PC-3 (cell line): ENCODE results near the gene ZNF804A. TPM values are rescaled to one million over a fixed set of nuclear protein-coding genes. Genes with fewer than 3 reads are reported as not detected.

Experiments used
- ATAC-seq: fragments of 200-7000 bp; cut with Tn5 transposase; 2 replicates; pipeline ENCODE4 v1.9.1; 2020; ENCODE audit warnings: mild to moderate bottlenecking, moderate library complexity
- BruUV-seq: library from RNA; stranded (reverse); fragments of 400-500 nt; replicated peaks from 2 replicates; lab custom pipeline; 2021; lab: Mats Ljungman, UMichigan
- CTCF ChIA-PET: fragments of 300-600 bp; sonication (Branson Sonifier 250); formaldehyde crosslinking; loops from one replicate; lab custom pipeline; 2022; ENCODE audit warnings: antibody characterized with exemption; lab: Charles Lee
- POLR2A ChIA-PET: fragments of 300-600 bp; sonication (Branson Sonifier 250); formaldehyde crosslinking; loops from one replicate; lab custom pipeline; 2022; ENCODE audit warnings: antibody characterized with exemption; ENCODE audit not compliant: unreplicated experiment; lab: Charles Lee
- DNase-seq: peaks from one replicate; pipeline ENCODE4 v3.0.0-alpha.2; 2015
- H2AFZ ChIP-seq: fragments of 300-600 bp; sonication (generic); 2 replicates; pipeline ENCODE4 v1.6.0; 2016; ENCODE audit warnings: antibody characterized with exemption, low read length
- H3F3A ChIP-seq: fragments of 300-600 bp; sonication (generic); one replicate; pipeline ENCODE4 v1.6.0; 2017; ENCODE audit warnings: antibody characterized with exemption, low read length, control low read depth, mild to moderate bottlenecking; ENCODE audit not compliant: unreplicated experiment
- H3K27ac ChIP-seq: fragments of 300-600 bp; sonication (generic); 2 replicates; pipeline ENCODE4 v1.5.1; 2016; ENCODE audit warnings: mild to moderate bottlenecking, low read length
- H3K27me3 ChIP-seq: fragments of 300-600 bp; sonication (generic); 2 replicates; pipeline ENCODE4 v1.6.1; 2016; ENCODE audit warnings: low read length, mixed read lengths
- H3K36me3 ChIP-seq: fragments of 300-600 bp; sonication (generic); 2 replicates; pipeline ENCODE4 v1.6.1; 2016; ENCODE audit warnings: low read depth, mixed run types, low read length, mixed read lengths
- H3K4me1 ChIP-seq: fragments of 300-600 bp; sonication (generic); 2 replicates; pipeline ENCODE4 v1.5.1; 2016; ENCODE audit warnings: low read length; ENCODE audit not compliant: insufficient read depth
- H3K4me2 ChIP-seq: fragments of 300-600 bp; sonication (generic); 2 replicates; pipeline ENCODE4 v1.6.0; 2016; ENCODE audit warnings: low read length
- H3K4me3 ChIP-seq: fragments of 300-600 bp; sonication (generic); 2 replicates; pipeline ENCODE4 v1.5.1; 2016; ENCODE audit warnings: mild to moderate bottlenecking, low read length, mixed read lengths
- H3K79me2 ChIP-seq: fragments of 300-600 bp; sonication (generic); 2 replicates; pipeline ENCODE4 v1.6.1; 2017; ENCODE audit warnings: low read length, mixed read lengths
- H3K9ac ChIP-seq: fragments of 300-600 bp; sonication (generic); 2 replicates; pipeline ENCODE4 v1.6.0; 2016; ENCODE audit warnings: mild to moderate bottlenecking, low read length
- H3K9me2 ChIP-seq: fragments of 300-600 bp; sonication (generic); replicated peaks from 2 replicates; pipeline ENCODE4 v1.6.1; 2016; ENCODE audit warnings: mixed run types, low read length, mixed read lengths
- H3K9me3 ChIP-seq: fragments of 300-600 bp; sonication (generic); 2 replicates; pipeline ENCODE4 v1.6.1; 2016; ENCODE audit warnings: low read length, mixed read lengths
- H4K20me1 ChIP-seq: fragments of 300-600 bp; sonication (generic); 2 replicates; pipeline ENCODE4 v1.6.1; 2016; ENCODE audit warnings: low read length, mixed read lengths
- CTCF ChIP-seq: fragments of 300-600 bp; sonication (generic); conservative IDR thresholded peaks from 2 replicates; pipeline ENCODE4 v1.5.1; 2017; ENCODE audit warnings: antibody characterized with exemption, low read depth, mild to moderate bottlenecking, low read length
- EZH2 ChIP-seq: fragments of 300-600 bp; sonication (generic); IDR thresholded peaks from one replicate; pipeline ENCODE4 v1.6.1; 2017; ENCODE audit warnings: antibody characterized with exemption, mild to moderate bottlenecking, low read length; ENCODE audit not compliant: unreplicated experiment
- EZH2phosphoT487 ChIP-seq: fragments of 300-600 bp; sonication (generic); IDR thresholded peaks from 2 replicates; pipeline ENCODE4 v1.6.1; 2018; ENCODE audit warnings: mild to moderate bottlenecking, antibody characterized with exemption, low read length, borderline replicate concordance
- intact Hi-C: fragments of 100-400 bp; cut with micrococcal nuclease; formaldehyde crosslinking; loops from 2 replicates; pipeline ENCODE4 v1.9.0; 2023
- total RNA-seq: library from RNA; depleted of rRNA; stranded (reverse); fragments of >200 nt; gene quantifications from 2 replicates; pipeline ENCODE4 v1.2.3, GENCODE V29; 2014

Gene ZNF804A
- total RNA-seq, 1 experiment from 2014 or later = 1.9 TPM

GRCh38 chr2:184564092-184564491 lies 34.2 kb upstream of the ZNF804A start:
- Histone ChIP-seq H3K27me3 (no peaks in the 10 kb centered on the region), H3F3A (no peaks in the 10 kb centered on the region), H3K79me2 (no peaks in the 10 kb centered on the region), H4K20me1 (no peaks in the 10 kb centered on the region), H3K9ac (no peak overlapping the region), H3K36me3 (no peaks in the 10 kb centered on the region), H3K9me3 (no peaks in the 10 kb centered on the region), H3K4me1 (peaks cover 4% of the 10 kb centered on the region; the same call in 1 of the 2 replicates), H3K4me3 (no peak overlapping the region), H2AFZ (no peak overlapping the region), H3K27ac (no peak overlapping the region), H3K9me2 (no peaks in the 10 kb centered on the region), H3K4me2 (no peak overlapping the region)
- CTCF ChIA-PET = no interaction called here
- BruUV-seq = no TSS peak
- DNase-seq = no peak
- TF ChIP-seq EZH2 (no peak), CTCF (no peak), EZH2phosphoT487 (no peak)
- no peak for ATAC-seq
- intact Hi-C loops = no loop called here
- POLR2A ChIA-PET = no interaction called here

GRCh38 chr2:184566716-184567115 lies 31.6 kb upstream of the ZNF804A start:
- no peaks in the 10 kb centered on the region for H3F3A ChIP-seq
- no TSS peak for BruUV-seq
- no peaks in the 10 kb centered on the region for H4K20me1 ChIP-seq
- H3K4me2 ChIP-seq = no peak overlapping the region
- H3K9me2 ChIP-seq = no peaks in the 10 kb centered on the region
- TF ChIP-seq EZH2phosphoT487 (no peak), EZH2 (no peak), CTCF (no peak)
- H3K79me2 ChIP-seq = no peaks in the 10 kb centered on the region
- H3K36me3 ChIP-seq = no peaks in the 10 kb centered on the region
- no peak overlapping the region for H3K9ac ChIP-seq
- no peak overlapping the region for H3K4me3 ChIP-seq
- no peak overlapping the region for H3K27ac ChIP-seq
- ChIA-PET POLR2A (no interaction called here), CTCF (no interaction called here)
- ATAC-seq (no peak), DNase-seq (no peak)
- H3K4me1 ChIP-seq = no peaks in the 10 kb centered on the region
- intact Hi-C loops = no loop called here
- no peaks in the 10 kb centered on the region for H3K27me3 ChIP-seq
- no peaks in the 10 kb centered on the region for H3K9me3 ChIP-seq
- no peak overlapping the region for H2AFZ ChIP-seq

- Histone ChIP-seq H3K4me2 (no peak overlapping the region), H3K79me2 (no peaks in the 10 kb centered on the region), H3K9ac (no peak overlapping the region), H3K36me3 (no peaks in the 10 kb centered on the region), H4K20me1 (no peaks in the 10 kb centered on the region), H3K4me1 (no peaks in the 10 kb centered on the region), H3F3A (no peaks in the 10 kb centered on the region), H3K9me2 (no peaks in the 10 kb centered on the region), H2AFZ (no peak overlapping the region), H3K4me3 (no peak overlapping the region), H3K9me3 (no peaks in the 10 kb centered on the region), H3K27me3 (no peaks in the 10 kb centered on the region), H3K27ac (no peak overlapping the region)
- no peak for ATAC-seq
- intact Hi-C loops = no loop called here
- no peak for DNase-seq
- TF ChIP-seq CTCF (no peak), EZH2 (no peak), EZH2phosphoT487 (no peak)
- BruUV-seq = no TSS peak
- ChIA-PET CTCF (no interaction called here), POLR2A (no interaction called here)
Measured at GRCh38 chr2:184577056-184577455, 21.3 kb upstream of the ZNF804A start.
